ENCODE results near the gene KREMEN2.

- TF ChIP-seq EZH2 (IDR thresholded peaks at IDR 0.05; ENCODE audit: borderline replicate concordance, low read depth, low read length, severe bottlenecking) (no peak), POLR2A (IDR thresholded peaks at IDR 0.05; ENCODE audit: low read depth, low read length) (no peak), CTCF (IDR thresholded peaks at IDR 0.05; ENCODE audit: extremely low read depth in 1 of 2, insufficient read depth in 1 of 2, low read depth in 1 of 2, low read length in 2 of 2) (no peak), POLR2AphosphoS5 (IDR thresholded peaks at IDR 0.05; ENCODE audit: insufficient read depth, low read depth, low read length) (no peak), GATA2 (IDR thresholded peaks at IDR 0.05; ENCODE audit: insufficient read depth, insufficient read length, low read depth, low read length) (no peak), MAX (IDR thresholded peaks at IDR 0.05; ENCODE audit: insufficient read depth, insufficient read length) (no peak), MYC (IDR thresholded peaks at IDR 0.05; ENCODE audit: low read depth, low read length) (no peak), JUN (IDR thresholded peaks at IDR 0.05; ENCODE audit: borderline replicate concordance, insufficient read depth, insufficient read length, low read depth) (no peak)
Observed at GRCh38 chr16:2966043-2966807, 2.1 kb downstream of the KREMEN2 start.

Measured in endothelial cell of umbilical vein (primary cell).